ENCODE measurements around the gene LSAMP. TPM values are rescaled to one million over a fixed set of nuclear protein-coding genes. Genes with fewer than 3 reads are reported as not detected.
A peak's percentile ranks its signal among the peaks of the same experiment; 100 is the strongest.

The LSAMP gene
- total RNA-seq, 1 donor from 2014 or later, result 19.9 TPM

DNA sequence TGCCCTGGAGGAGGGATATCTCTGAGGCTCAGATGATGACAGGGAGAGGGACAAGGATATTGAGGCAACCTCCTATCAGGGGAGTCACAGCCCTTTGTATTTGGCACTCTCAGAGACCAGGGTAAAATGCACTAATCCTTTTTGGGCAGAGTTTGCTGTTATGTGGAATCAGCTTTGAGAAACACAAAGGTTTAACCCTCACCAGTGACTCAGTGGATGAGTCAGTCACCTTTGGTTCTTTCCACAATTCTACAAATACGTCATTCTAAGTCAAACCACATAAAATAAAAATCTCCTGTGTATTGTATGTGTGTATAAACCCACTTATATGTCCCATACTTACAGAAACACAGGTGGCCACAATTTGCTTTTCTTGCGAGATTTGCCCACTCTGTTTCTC, 5.1 kb downstream of the LSAMP start:
- ATAC-seq, result no peak
- intact Hi-C loops (cut with micrococcal nuclease), result no loop called here
- DNase-seq, result no peak

DNA sequence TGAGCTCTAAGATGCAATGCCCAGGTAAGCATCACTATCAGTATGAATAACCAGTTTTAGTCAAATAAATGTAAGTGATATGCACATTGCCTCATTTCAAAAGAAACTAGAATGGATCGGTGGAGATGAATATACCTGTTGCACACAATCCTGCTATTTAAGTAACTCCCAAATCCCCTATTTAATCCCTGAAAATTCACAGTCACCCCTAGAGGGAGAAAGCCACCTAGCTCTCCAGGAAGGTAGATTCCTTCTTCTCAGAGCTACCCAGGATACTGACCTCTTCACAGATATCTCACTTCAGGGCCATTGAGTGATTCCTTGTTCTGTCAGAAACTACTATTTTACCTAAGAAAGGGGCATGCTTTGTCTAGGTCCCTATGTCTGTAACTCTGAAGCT, 11.7 kb downstream of the LSAMP start:
- intact Hi-C loops (cut with micrococcal nuclease), result no loop called here

DNA sequence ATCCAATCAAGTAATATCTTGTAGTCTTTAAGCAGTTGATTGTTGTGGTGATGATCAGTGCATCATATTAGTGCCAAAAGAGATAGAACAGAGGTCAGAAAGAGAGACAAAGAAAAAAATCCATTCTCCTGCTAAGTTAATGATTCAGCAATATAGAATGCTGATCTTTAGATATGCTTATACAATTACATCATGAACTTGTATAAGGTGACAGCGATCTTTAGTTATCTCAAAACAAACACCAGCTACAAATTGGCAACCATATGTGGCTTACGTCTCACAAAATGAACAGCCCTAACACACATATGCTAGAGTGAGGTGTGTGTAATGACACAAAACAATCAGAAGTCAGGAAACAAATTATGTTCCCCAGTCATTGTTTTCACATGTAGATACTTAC, 12.5 kb downstream of the LSAMP start:
- no peak for DNase-seq
- no peak for ATAC-seq
- intact Hi-C loops (cut with micrococcal nuclease), result no loop called here

More for the DNA sequence above, 11.7 kb downstream of the LSAMP start:
- DNase-seq (no peak), ATAC-seq (no peak)

- intact Hi-C loops (cut with micrococcal nuclease), result no loop called here
- DNase-seq (no peak), ATAC-seq (no peak)
Measured at GRCh38 chr3:116429479-116430269, 15.6 kb downstream of the LSAMP start.

- ATAC-seq (no peak), DNase-seq (no peak)
- intact Hi-C loops (cut with micrococcal nuclease), result no loop called here
Measured at GRCh38 chr3:116426036-116426435, 19.3 kb downstream of the LSAMP start.

DNA sequence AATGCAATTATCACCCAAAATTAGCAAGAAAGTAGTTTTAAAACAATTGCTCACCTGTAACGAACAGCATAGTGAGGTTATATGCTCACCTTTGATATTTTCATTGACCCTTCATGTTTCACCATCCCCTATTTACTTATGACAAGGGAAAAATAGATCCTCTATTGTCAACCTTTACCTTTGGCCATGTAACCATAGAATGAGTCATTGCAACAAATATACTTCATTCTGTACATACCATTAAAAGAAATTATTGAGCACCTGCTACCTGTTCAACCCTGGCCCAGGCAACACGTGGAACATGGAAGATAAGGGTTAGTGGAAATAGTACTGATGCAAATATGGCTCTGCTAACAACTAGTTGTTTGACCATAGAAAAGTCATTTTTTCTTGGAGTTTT, 20.2 kb downstream of the LSAMP start:
- intact Hi-C loops (cut with micrococcal nuclease), result no loop called here
- DNase-seq (no peak), ATAC-seq (no peak)

- intact Hi-C loops (cut with micrococcal nuclease), result no loop called here
- ATAC-seq (no peak), DNase-seq (no peak)
Measured at GRCh38 chr3:116423945-116424344, 21.3 kb downstream of the LSAMP start.

- intact Hi-C loops (cut with micrococcal nuclease), result no loop called here
- ATAC-seq (no peak), DNase-seq (no peak)
Measured at GRCh38 chr3:116423374-116423773, 21.9 kb downstream of the LSAMP start.

DNA sequence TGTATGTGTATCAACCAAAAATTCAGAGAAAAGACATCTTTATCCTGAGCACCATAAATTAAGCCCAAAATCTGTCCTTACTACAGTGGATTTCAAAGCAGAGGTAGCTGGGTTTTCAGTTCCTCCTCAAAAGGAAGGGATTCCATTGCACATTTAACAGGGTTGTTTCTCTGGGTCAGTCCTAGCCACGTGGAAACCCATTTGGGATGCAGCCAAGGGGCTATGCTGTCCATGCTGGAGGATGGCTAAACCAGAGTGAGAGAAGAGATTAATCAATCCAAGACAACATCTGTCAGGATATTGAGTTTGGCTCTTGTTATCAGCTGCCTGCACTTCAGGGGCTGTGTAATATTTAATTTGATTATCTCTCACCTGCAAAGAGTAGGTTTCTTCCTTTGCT, 28.1 kb downstream of the LSAMP start:
- intact Hi-C loops (cut with micrococcal nuclease), result no loop called here
- ATAC-seq (no peak), DNase-seq (no peak)

DNA sequence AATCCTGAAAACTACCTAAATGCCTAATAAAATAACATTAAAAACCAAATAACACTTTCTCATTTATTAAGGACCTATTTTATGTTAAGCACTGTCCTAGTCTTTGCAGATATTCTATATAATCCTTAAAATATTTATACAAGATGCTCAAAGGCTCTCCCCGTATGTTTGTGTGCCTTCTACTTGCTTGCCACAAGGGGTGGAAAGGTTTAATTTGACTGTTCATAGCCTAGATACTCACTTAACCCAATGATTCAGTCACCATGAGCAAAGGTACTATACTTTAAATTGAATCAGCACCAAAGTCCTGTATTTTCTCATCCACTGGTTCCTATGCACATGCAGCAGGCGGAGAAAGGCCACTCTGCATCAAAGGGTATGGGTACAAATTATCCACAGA, 32.0 kb downstream of the LSAMP start:
- no peak for ATAC-seq
- no peak for DNase-seq
- intact Hi-C loops (cut with micrococcal nuclease), result no loop called here

GRCh38 chr3:116408473-116408872, 36.8 kb downstream of the LSAMP start:
- DNase-seq, result no peak
- ATAC-seq, result no peak
- intact Hi-C loops (cut with micrococcal nuclease), result no loop called here

GRCh38 chr3:116405231-116405630, 40.1 kb downstream of the LSAMP start:
- ATAC-seq (no peak), DNase-seq (no peak)
- intact Hi-C loops (cut with micrococcal nuclease), result no loop called here

DNA sequence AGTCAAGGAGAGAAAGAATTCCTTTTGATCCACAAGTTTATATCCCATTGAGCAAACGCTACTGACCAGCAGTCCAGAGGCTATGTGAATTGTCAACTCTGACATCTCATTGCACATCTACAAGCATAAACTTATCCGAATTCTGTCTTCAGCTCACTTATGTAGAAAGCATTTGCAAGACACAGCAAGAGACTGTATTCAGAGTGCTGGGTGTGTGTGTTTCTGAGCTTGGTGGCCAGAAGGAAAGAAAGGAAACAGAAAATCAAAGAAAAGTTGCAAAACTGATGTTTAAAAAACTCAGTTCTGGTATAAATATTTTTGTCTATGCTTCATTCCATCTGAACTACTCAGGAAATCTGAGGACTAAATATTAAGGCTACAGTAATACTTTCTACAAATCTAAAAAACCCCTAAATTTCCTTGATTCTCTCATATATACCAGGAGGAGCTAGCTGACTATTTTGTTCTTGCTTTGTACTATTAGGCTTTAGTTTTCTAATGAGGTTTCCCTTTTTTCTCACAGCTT, 45.5 kb downstream of the LSAMP start:
- intact Hi-C loops (cut with micrococcal nuclease), result no loop called here
- ATAC-seq (no peak), DNase-seq (no peak)

DNA sequence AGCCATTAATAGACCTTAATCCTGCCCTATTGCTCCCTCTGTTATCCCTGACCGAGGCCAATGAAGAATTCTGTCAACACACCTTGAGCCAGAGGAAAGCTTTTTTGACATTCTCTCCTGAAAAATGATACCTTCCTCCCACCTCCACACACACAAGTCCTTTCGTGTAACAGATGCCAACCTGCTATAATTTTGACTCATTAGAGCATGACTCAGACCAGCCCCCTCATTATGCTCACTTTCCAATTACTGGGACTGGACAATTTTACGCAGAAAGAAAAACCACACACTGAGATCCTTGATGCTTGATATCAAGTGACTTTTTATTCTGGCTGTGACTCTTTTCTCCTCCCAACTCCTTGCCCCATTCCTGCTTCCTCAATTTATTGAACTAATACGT, 50.9 kb downstream of the LSAMP start:
- DNase-seq (no peak), ATAC-seq (no peak)
- intact Hi-C loops (cut with micrococcal nuclease), result no loop called here

GRCh38 chr3:116393199-116393598, 52.1 kb downstream of the LSAMP start:
- ATAC-seq (no peak), DNase-seq (no peak)
- intact Hi-C loops (cut with micrococcal nuclease), result no loop called here

GRCh38 chr3:116392291-116392690, 53.0 kb downstream of the LSAMP start:
- ATAC-seq (no peak), DNase-seq (no peak)
- intact Hi-C loops (cut with micrococcal nuclease), result no loop called here

GRCh38 chr3:116391296-116392201, 53.7 kb downstream of the LSAMP start:
- ATAC-seq (no peak), DNase-seq (peak; percentile 15)

DNA sequence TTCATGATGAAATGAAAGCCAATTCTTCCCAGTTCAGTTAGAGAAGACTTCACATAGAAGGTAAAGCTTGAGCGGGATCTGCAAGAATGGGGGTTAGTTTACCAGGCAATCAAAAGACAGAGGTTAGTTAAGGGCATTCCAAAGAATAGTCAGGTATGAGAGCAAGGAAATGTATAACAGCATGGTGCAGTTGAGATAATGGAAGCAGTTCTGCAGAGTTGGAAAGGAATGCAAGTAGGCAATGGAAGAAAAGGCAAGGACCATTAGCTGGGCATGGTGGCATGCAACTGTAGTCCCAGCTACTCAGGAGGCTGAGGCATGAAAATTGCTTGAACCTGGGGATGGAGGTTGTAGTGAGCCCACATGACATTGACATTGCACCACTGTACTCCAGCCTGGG, 55.0 kb downstream of the LSAMP start:
- no peak for ATAC-seq
- intact Hi-C loops (cut with micrococcal nuclease), result no loop called here
- no peak for DNase-seq

More at GRCh38 chr3:116391296-116392201, 53.7 kb downstream of the LSAMP start:
- intact Hi-C loops (cut with micrococcal nuclease), result no loop called here

DNA sequence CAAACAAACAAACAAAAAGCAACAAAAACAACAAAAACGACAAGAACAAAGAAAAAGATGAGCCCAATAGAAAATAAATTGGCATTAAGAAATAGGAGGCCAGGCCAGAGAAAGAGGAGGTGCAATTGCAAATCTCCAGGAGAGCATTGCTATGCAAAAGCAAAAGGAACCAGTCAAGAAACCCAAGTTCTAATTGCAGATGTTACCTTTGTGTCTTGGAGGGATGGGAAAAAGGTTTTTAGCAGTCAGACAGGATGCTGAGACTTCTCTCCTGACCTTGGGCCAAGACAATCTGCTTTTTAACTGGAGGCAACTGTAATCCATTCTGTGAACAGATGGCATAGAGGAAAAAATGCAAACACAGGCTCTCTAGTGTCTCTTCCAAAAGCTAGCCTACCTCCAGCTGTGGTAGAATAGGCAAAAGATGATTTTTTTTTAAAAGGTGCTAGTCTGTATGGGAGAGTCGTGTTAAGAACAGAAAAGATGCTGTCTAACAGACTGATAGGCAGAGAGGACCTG, 56.4 kb downstream of the LSAMP start:
- intact Hi-C loops (cut with micrococcal nuclease), result no loop called here
- ATAC-seq (no peak), DNase-seq (no peak)

- intact Hi-C loops (cut with micrococcal nuclease), result no loop called here
- DNase-seq (no peak), ATAC-seq (no peak)
Measured at GRCh38 chr3:116386168-116386567, 59.1 kb downstream of the LSAMP start.

Measured in left ventricle myocardium superior (tissue), 1 donor.